ENCODE data around the gene SUCLA2.

- no peak for TF ChIP-seq CTCF (IDR thresholded peaks at IDR 0.05)
- no peak for TF ChIP-seq POLR2AphosphoS5 (IDR thresholded peaks at IDR 0.05)
- no peak for TF ChIP-seq POLR2A (IDR thresholded peaks at IDR 0.05)
Observed at GRCh38 chr13:47917022-47917574, 84.0 kb downstream of the SUCLA2 start.
